K562 (cell line): ENCODE data around the gene SNRNP70. TPM values are rescaled to one million over a fixed set of nuclear protein-coding genes. Genes with fewer than 3 reads are reported as not detected.
A peak's percentile ranks its signal among the peaks of the same experiment; 100 is the strongest.

ENCODE experiments used
- EP300 ChIP-seq: IDR thresholded peaks from 2 replicates; pipeline ENCODE4 v1.6.1; 2012; ENCODE audit warnings: low read length, improper control_type of control experiment
- HCFC1 ChIP-seq: IDR thresholded peaks from 2 replicates; pipeline ENCODE4 v1.6.1; 2012; ENCODE audit warnings: low read depth, low read length, improper control_type of control experiment
- IFI16 ChIP-seq: fragments of 250-450 bp; sonication (Bioruptor Pico); IDR thresholded peaks from 2 replicates; pipeline ENCODE4 v2.1.2; 2022; ENCODE audit warnings: mild to moderate bottlenecking, inconsistent platforms
- JUND ChIP-seq, 2 experiments: IDR thresholded peaks; 2 replicates in 1 of 2; 3 replicates in 1 of 2; pipeline ENCODE4 v1.6.1; 2011; ENCODE audit warnings: borderline replicate concordance in 2 of 2, low read depth in 2 of 2, low read length in 2 of 2, improper control_type of control experiment in 1 of 2, missing biosample characterization in 1 of 2, missing genetic modification characterization in 1 of 2, missing genetic modification reagents in 1 of 2
- KLF1 ChIP-seq: fragments of 450-650 bp; IDR thresholded peaks from 2 replicates; pipeline ENCODE4 v1.6.1; 2016; ENCODE audit warnings: missing genetic modification characterization, missing compliant biosample characterization
- MECOM ChIP-seq: fragments of 250-450 bp; sonication (Bioruptor Pico); IDR thresholded peaks from 2 replicates; pipeline ENCODE4 v1.8.0; 2022; ENCODE audit warnings: inconsistent platforms
- MTA3 ChIP-seq: fragments of 450-650 bp; formaldehyde crosslinking; IDR thresholded peaks from 2 replicates; pipeline ENCODE4 v1.6.1; 2017; ENCODE audit warnings: mild to moderate bottlenecking, borderline replicate concordance
- TBL1XR1 ChIP-seq, 2 experiments: IDR thresholded peaks; 2 replicates each; pipeline ENCODE4 v1.6.1; 2012; ENCODE audit warnings: improper control_type of control experiment in 2 of 2, low read length in 2 of 2, mild to moderate bottlenecking in 1 of 2
- ZNF133 ChIP-seq: fragments of 250-450 bp; sonication (Bioruptor Pico); IDR thresholded peaks from 2 replicates; pipeline ENCODE4 v1.4.0; 2020; ENCODE audit warnings: mild to moderate bottlenecking
- ZNF212 ChIP-seq: fragments of 450-650 bp; formaldehyde crosslinking; IDR thresholded peaks from 2 replicates; pipeline ENCODE4 v1.4.0; 2020; ENCODE audit warnings: mild to moderate bottlenecking
- ZNF23 ChIP-seq: fragments of 250-450 bp; sonication (Bioruptor Pico); IDR thresholded peaks from 2 replicates; pipeline ENCODE4 v1.4.0; 2020; ENCODE audit warnings: mild to moderate bottlenecking
- ZNF436 ChIP-seq: fragments of 250-450, 450-650 bp; sonication (Bioruptor Pico); formaldehyde crosslinking; IDR thresholded peaks from 2 replicates; pipeline ENCODE4 v1.7.0; 2020; ENCODE audit warnings: mild to moderate bottlenecking
- ZNF644 ChIP-seq: fragments of 200-800 bp; sonication (Bioruptor generic); IDR thresholded peaks from 2 replicates; pipeline ENCODE4 v1.6.1; 2016; ENCODE audit warnings: low read depth, missing genetic modification characterization, missing compliant biosample characterization
- ZSCAN29 ChIP-seq: fragments of 450-650 bp; IDR thresholded peaks from 2 replicates; pipeline ENCODE4 v1.6.1; 2017
- polyA plus RNA-seq, 8 experiments: library from polyadenylated mRNA; depleted of rRNA in 4 of 8; stranded (reverse) in 5 of 8; unstranded in 3 of 8; fragments of >200 nt; fragmentation: Nextera tagmentation in 2 of 8; fragmentation: Illumina TruSeq in 1 of 8; extraction: Ambion mirVana in 2 of 8; extraction: Trizol in 1 of 8; gene quantifications; 2 replicates each; pipeline versions ENCODE4 v1.2.1 to v1.2.3, GENCODE V29; 2011 to 2014; ENCODE audit warnings: inconsistent platforms in 1 of 8, missing spikeins in 1 of 8
- total RNA-seq, 7 experiments: library from RNA; depleted of rRNA in 6 of 7; stranded (reverse); fragments of >200 nt in 6 of 7; fragmentation: Illumina TruSeq in 2 of 7; extraction: Trizol in 2 of 7; gene quantifications; 2 replicates each; pipeline versions ENCODE4 v1.2.1 to v1.2.3, GENCODE V29; 2011 to 2021; ENCODE audit warnings: low replicate concordance in 1 of 7
- TF ChIP-seq, protein P1 (sequence below): sonication (generic); formaldehyde crosslinking; IDR thresholded peaks from 2 replicates; pipeline ENCODE4 v1.8.0; 2022; ENCODE audit warnings: mild to moderate bottlenecking, missing genetic modification reagents, borderline replicate concordance
- TF ChIP-seq, protein P2 (sequence below): sonication (generic); formaldehyde crosslinking; IDR thresholded peaks from 2 replicates; pipeline ENCODE4 v1.5.0; 2020; ENCODE audit warnings: missing genetic modification reagents
- TF ChIP-seq, protein P3 (sequence below): fragments of 450-650 bp; IDR thresholded peaks from 2 replicates; pipeline ENCODE4 v1.6.1; 2018; ENCODE audit warnings: mild to moderate bottlenecking, low read depth; ENCODE audit not compliant: partially characterized antibody
- TF ChIP-seq, protein P4 (sequence below): sonication (generic); formaldehyde crosslinking; IDR thresholded peaks from 2 replicates; pipeline ENCODE4 v1.9.0; 2022; ENCODE audit warnings: mild to moderate bottlenecking, missing genetic modification reagents
- TF ChIP-seq, protein P5 (sequence below): fragments of 450-650 bp; conservative IDR thresholded peaks from 2 replicates; pipeline ENCODE4 v1.6.1; 2016; ENCODE audit warnings: missing genetic modification characterization, low read depth, mild to moderate bottlenecking, control low read depth, missing compliant biosample characterization

The SNRNP70 gene
- total and polyA plus RNA-seq, 9 of the 15 experiments (the other 6 are each of a cell fraction or from before 2014, with no cell fraction given) = 2.8 to 496 (median 136) TPM

DNA sequence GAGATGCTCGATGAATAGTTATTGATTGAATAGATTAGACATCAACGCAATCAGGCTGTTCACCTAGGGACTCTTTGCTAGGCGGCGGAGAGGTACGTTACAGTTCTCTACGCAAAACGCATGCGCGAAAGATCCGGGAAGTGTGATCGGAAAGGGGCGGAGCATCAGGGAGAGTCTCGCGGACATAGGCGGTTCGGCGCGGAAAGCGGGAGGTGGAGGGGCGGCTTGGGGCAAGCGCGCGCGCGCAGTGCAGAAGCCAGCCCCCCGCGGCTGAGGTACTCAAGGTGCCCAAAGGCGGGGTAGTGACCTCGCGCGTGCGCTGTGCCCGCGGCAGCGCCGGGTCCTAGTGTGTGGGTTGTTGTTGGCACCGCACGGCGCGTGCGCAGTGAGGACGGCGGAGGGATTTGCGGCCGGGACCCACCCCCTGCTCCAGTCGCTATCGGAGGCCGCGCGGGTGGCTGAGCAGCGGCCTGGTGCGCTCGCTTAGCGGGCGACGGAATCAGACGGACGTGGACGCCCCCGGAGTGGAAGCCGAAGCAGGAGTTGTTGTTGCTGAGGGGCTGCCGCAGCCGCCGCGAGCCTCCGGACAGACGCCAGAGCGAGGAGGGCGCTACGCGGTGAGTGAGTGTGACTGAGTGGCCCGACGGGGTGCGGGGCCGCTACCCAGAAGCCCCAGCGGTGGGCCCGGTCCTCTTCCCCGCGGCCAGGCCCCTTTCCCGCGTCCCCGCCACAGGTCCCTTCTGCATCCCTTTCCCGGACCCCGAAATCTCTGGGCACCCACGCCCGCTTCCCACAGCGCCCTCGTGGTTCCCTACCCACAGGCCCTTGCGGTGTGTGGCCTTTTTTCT lies at the start of gene SNRNP70 (continued):
- TF ChIP-seq, protein P1, sequence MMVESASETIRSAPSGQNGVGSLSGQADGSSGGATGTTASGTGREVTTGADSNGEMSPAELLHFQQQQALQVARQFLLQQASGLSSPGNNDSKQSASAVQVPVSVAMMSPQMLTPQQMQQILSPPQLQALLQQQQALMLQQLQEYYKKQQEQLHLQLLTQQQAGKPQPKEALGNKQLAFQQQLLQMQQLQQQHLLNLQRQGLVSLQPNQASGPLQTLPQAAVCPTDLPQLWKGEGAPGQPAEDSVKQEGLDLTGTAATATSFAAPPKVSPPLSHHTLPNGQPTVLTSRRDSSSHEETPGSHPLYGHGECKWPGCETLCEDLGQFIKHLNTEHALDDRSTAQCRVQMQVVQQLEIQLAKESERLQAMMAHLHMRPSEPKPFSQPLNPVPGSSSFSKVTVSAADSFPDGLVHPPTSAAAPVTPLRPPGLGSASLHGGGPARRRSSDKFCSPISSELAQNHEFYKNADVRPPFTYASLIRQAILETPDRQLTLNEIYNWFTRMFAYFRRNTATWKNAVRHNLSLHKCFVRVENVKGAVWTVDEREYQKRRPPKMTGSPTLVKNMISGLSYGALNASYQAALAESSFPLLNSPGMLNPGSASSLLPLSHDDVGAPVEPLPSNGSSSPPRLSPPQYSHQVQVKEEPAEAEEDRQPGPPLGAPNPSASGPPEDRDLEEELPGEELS (CRISPR knock-in tag) = 0 out of 2 replicates have a peak, but pooled peaks have one; percentile 63
- TF ChIP-seq JUND (IDR thresholded peaks at IDR 0.05; ENCODE audit: borderline replicate concordance, low read depth, low read length) (no peak; the same call in none of the 2 replicates), JUND (tag; IDR thresholded peaks at IDR 0.05; ENCODE audit: borderline replicate concordance, low read depth, low read length) (no peak; the same call in 2 of the 3 replicates), ZNF133 (CRISPR knock-in tag) (no peak), ZNF23 (CRISPR knock-in tag) (no peak), EP300 (no peak), ZNF212 (no peak), HCFC1 (peak; percentile 33), ZSCAN29 (no peak), KLF1 (peak; percentile 59; the same call in 1 of the 2 replicates), MTA3 (peak; percentile 69), TBL1XR1 (IDR thresholded peaks at IDR 0.05; ENCODE audit: low read length in 2 of 2) (peak in 1 of 2 experiments; percentile 19; a peak in 1 of 4 replicates), ZNF436 (CRISPR knock-in tag) (no peak), IFI16 (CRISPR knock-in tag) (no peak), MECOM (no peak), ZNF644 (no peak)
- TF ChIP-seq, protein P2, sequence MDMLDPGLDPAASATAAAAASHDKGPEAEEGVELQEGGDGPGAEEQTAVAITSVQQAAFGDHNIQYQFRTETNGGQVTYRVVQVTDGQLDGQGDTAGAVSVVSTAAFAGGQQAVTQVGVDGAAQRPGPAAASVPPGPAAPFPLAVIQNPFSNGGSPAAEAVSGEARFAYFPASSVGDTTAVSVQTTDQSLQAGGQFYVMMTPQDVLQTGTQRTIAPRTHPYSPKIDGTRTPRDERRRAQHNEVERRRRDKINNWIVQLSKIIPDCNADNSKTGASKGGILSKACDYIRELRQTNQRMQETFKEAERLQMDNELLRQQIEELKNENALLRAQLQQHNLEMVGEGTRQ = no peak
- TF ChIP-seq, protein P3, sequence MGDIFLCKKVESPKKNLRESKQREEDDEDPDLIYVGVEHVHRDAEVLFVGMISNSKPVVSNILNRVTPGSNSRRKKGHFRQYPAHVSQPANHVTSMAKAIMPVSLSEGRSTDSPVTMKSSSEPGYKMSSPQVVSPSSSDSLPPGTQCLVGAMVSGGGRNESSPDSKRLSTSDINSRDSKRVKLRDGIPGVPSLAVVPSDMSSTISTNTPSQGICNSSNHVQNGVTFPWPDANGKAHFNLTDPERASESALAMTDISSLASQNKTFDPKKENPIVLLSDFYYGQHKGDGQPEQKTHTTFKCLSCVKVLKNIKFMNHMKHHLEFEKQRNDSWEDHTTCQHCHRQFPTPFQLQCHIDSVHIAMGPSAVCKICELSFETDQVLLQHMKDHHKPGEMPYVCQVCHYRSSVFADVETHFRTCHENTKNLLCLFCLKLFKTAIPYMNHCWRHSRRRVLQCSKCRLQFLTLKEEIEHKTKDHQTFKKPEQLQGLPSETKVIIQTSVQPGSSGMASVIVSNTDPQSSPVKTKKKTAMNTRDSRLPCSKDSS = no peak
- TF ChIP-seq, protein P4, sequence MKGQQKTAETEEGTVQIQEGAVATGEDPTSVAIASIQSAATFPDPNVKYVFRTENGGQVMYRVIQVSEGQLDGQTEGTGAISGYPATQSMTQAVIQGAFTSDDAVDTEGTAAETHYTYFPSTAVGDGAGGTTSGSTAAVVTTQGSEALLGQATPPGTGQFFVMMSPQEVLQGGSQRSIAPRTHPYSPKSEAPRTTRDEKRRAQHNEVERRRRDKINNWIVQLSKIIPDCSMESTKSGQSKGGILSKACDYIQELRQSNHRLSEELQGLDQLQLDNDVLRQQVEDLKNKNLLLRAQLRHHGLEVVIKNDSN = no peak; the same call in 1 of the 2 replicates
- TF ChIP-seq, protein P5, sequence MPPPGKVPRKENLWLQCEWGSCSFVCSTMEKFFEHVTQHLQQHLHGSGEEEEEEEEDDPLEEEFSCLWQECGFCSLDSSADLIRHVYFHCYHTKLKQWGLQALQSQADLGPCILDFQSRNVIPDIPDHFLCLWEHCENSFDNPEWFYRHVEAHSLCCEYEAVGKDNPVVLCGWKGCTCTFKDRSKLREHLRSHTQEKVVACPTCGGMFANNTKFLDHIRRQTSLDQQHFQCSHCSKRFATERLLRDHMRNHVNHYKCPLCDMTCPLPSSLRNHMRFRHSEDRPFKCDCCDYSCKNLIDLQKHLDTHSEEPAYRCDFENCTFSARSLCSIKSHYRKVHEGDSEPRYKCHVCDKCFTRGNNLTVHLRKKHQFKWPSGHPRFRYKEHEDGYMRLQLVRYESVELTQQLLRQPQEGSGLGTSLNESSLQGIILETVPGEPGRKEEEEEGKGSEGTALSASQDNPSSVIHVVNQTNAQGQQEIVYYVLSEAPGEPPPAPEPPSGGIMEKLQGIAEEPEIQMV (tag) = no peak
